SK-N-SH treated with all-trans-retinoic acid at 6 μM for 48 hours (cell line): ENCODE measurements around the gene RIN3.

Experiments used
- POU6F1 ChIP-seq: fragments of 250-450 bp; sonication (Bioruptor Pico); IDR thresholded peaks from 2 replicates; pipeline ENCODE4 v1.8.0; 2021; ENCODE audit warnings: low read depth, mild to moderate bottlenecking, moderate library complexity, borderline replicate concordance
- RARB ChIP-seq: fragments of 250-450 bp; sonication (Bioruptor Pico); IDR thresholded peaks from 2 replicates; pipeline ENCODE4 v1.8.0; 2021; ENCODE audit warnings: mild to moderate bottlenecking, moderate library complexity
- TOX ChIP-seq: fragments of 250-450 bp; sonication (Bioruptor Pico); IDR thresholded peaks from 2 replicates; pipeline ENCODE4 v1.8.0; 2021; ENCODE audit warnings: mild to moderate bottlenecking, moderate library complexity, borderline replicate concordance
- TF ChIP-seq, protein P1 (sequence below): fragments of 250-450 bp; sonication (Bioruptor Pico); IDR thresholded peaks from 2 replicates; pipeline ENCODE4 v1.8.0; 2020; ENCODE audit warnings: mild to moderate bottlenecking, moderate library complexity, borderline replicate concordance

DNA sequence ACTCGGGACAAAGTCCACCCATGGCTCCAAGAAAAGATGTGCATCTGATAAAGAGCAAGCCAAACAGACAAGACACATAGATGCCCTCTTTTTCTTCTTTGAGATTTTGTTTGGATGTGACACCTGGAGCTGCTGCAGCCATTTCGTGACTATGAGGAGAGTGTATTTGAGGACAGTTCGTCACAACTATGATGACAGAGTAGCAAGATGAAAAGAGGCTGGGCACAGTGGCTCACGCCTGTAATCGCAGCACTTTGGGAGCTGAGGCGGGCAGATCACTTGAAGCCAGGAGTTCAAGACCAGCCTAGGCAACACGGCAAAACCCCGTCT lies 213.3 kb downstream of the RIN3 start:
- TF ChIP-seq RARB (CRISPR knock-in tag) (no peak), POU6F1 (CRISPR knock-in tag) (no peak), TOX (CRISPR knock-in tag) (no peak)
- TF ChIP-seq, protein P1, sequence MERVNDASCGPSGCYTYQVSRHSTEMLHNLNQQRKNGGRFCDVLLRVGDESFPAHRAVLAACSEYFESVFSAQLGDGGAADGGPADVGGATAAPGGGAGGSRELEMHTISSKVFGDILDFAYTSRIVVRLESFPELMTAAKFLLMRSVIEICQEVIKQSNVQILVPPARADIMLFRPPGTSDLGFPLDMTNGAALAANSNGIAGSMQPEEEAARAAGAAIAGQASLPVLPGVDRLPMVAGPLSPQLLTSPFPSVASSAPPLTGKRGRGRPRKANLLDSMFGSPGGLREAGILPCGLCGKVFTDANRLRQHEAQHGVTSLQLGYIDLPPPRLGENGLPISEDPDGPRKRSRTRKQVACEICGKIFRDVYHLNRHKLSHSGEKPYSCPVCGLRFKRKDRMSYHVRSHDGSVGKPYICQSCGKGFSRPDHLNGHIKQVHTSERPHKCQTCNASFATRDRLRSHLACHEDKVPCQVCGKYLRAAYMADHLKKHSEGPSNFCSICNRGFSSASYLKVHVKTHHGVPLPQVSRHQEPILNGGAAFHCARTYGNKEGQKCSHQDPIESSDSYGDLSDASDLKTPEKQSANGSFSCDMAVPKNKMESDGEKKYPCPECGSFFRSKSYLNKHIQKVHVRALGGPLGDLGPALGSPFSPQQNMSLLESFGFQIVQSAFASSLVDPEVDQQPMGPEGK (CRISPR knock-in tag) = no peak
